ENCODE measurements around the gene SPANXB1. TPM values are rescaled to one million over a fixed set of nuclear protein-coding genes. Genes with fewer than 3 reads are reported as not detected.
"Not testable (repeated sequence)": the region's sequence is repeated elsewhere in the genome, so short reads cannot be mapped to it uniquely, and the experiment has no call there.

SPANXB1 gene
- not detected for polyA plus RNA-seq

GRCh38 chrX:141002568-141002967, at the start of gene SPANXB1:
SPANXB1 (plus strand) TSS chrX:141002594; CDS start chrX:141002694, 100 bp downstream.
- not testable (repeated sequence) for H3K27ac ChIP-seq (ENCODE audit: low read depth, low read length)
- WGBS, 3 donors, result 90 to 95% (median 91%) methylated on average over 13 of the region's 13 CpGs

GRCh38 chrX:140967036-140967435, 35.4 kb upstream of the SPANXB1 start:
- no peak overlapping the region for H3K27ac ChIP-seq (ENCODE audit: low read depth, low read length)
- WGBS, 3 donors, result 56 to 74% (median 58%) methylated on average over 3 of the region's 3 CpGs

- no peak overlapping the region for H3K27ac ChIP-seq (ENCODE audit: low read depth, low read length)
- WGBS, 3 donors, result 55 to 70% (median 64%) methylated on average over 4 of the region's 4 CpGs
These were observed 31.1 kb upstream of the SPANXB1 start for GRCh38 chrX:140971099-140971795.

GRCh38 chrX:140975472-140975871, 26.9 kb upstream of the SPANXB1 start:
- 67 to 74% (median 67%) methylated on average over 3 of the region's 3 CpGs for WGBS, 3 donors
- H3K27ac ChIP-seq (ENCODE audit: low read depth, low read length), result no peak overlapping the region

- no peak overlapping the region for H3K27ac ChIP-seq (ENCODE audit: low read depth, low read length)
- WGBS, 3 donors, result 75 to 97% (median 88%) methylated on average over 3 of the region's 3 CpGs
These were observed 22.1 kb upstream of the SPANXB1 start for GRCh38 chrX:140980271-140980670.

GRCh38 chrX:140983730-140984129, 18.7 kb upstream of the SPANXB1 start:
- 13 to 56% (median 44%) methylated on average over 1 of the region's 1 CpG for WGBS, 3 donors
- no peak overlapping the region for H3K27ac ChIP-seq (ENCODE audit: low read depth, low read length)

- 67 to 88% (median 79%) methylated on average over 3 to 5 of the region's 6 CpGs for WGBS, 3 donors
- not testable (repeated sequence) for H3K27ac ChIP-seq (ENCODE audit: low read depth, low read length)
These were observed 2.8 kb downstream of the SPANXB1 start for GRCh38 chrX:141005243-141005642.

- 83 to 100% (median 91%) methylated on average over 3 to 9 of the region's 14 CpGs for WGBS, 3 donors
- not testable (repeated sequence) for H3K27ac ChIP-seq (ENCODE audit: low read depth, low read length)
These were observed 41.9 kb downstream of the SPANXB1 start for GRCh38 chrX:141044246-141044645.

- WGBS, 3 donors, result 90 to 95% (median 94%) methylated on average over 3 of the region's 3 CpGs
These were observed 47.5 kb downstream of the SPANXB1 start for GRCh38 chrX:141049878-141050277.

GRCh38 chrX:141052098-141052497, 49.7 kb downstream of the SPANXB1 start:
- not testable (repeated sequence) for H3K27ac ChIP-seq (ENCODE audit: low read depth, low read length)
- WGBS, 3 donors, result 35 to 60% (median 44%) methylated on average over 4 to 5 of the region's 5 CpGs

More at GRCh38 chrX:141049878-141050277, 47.5 kb downstream of the SPANXB1 start:
- not testable (repeated sequence) for H3K27ac ChIP-seq (ENCODE audit: low read depth, low read length)

Other genes with a start within 250 kb of the SPANXB1 start
- 10 to 100 TPM; 10.7 to 30.6 (median 29.0) TPM for gene LDOC1, start 174.5 kb downstream of the SPANXB1 start, polyA plus RNA-seq
- not detected for gene SPANXC, start 239.9 kb downstream of the SPANXB1 start, polyA plus RNA-seq